ENCODE data around the gene GJA3.

Gene GJA3

DNA sequence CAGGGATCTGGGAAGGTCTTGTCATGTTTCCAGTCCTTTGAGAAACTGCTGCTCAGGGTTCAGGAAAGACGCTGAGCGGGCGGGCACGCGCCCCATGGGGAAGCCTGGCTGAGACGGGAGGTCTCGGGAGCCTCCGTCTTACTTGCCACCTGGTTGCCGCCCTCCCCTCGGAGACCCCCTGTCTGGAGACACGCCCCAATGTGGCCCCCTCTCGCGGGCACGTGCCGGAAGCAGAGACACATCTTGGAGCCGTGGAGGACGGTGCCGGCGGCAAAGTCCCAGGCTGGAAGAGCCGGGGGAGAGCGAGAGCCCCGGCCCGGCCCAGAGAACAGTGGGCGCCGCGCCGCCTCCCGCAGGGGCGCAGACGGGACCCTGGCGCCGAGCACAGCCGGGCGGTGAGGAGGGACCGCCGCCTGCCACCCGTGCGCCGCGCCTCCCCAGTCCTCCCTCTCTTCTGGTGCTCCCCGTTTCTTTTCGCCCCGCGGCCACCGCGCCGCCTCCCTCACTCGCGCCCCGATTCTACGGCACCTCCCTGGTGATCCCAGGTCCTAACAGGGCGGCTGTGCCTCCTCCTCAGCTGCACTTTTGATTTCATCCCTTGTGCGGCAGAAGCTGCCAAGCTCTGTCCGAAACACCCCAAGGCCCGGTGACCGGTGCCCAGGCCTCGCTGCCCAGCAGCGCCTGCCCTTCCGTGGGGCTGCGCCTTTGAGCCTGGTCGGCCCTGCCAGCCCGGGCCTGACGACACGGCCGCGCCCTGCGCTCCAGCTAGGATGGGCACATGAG lies 16.4 kb upstream of the GJA3 start:
- TF ChIP-seq, protein P1, sequence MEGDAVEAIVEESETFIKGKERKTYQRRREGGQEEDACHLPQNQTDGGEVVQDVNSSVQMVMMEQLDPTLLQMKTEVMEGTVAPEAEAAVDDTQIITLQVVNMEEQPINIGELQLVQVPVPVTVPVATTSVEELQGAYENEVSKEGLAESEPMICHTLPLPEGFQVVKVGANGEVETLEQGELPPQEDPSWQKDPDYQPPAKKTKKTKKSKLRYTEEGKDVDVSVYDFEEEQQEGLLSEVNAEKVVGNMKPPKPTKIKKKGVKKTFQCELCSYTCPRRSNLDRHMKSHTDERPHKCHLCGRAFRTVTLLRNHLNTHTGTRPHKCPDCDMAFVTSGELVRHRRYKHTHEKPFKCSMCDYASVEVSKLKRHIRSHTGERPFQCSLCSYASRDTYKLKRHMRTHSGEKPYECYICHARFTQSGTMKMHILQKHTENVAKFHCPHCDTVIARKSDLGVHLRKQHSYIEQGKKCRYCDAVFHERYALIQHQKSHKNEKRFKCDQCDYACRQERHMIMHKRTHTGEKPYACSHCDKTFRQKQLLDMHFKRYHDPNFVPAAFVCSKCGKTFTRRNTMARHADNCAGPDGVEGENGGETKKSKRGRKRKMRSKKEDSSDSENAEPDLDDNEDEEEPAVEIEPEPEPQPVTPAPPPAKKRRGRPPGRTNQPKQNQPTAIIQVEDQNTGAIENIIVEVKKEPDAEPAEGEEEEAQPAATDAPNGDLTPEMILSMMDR (IDR thresholded peaks at IDR 0.05; ENCODE audit: extremely low read depth, missing control alignments) = no peak
- DNase-seq (ENCODE audit: low spot score) = no peak

DNA sequence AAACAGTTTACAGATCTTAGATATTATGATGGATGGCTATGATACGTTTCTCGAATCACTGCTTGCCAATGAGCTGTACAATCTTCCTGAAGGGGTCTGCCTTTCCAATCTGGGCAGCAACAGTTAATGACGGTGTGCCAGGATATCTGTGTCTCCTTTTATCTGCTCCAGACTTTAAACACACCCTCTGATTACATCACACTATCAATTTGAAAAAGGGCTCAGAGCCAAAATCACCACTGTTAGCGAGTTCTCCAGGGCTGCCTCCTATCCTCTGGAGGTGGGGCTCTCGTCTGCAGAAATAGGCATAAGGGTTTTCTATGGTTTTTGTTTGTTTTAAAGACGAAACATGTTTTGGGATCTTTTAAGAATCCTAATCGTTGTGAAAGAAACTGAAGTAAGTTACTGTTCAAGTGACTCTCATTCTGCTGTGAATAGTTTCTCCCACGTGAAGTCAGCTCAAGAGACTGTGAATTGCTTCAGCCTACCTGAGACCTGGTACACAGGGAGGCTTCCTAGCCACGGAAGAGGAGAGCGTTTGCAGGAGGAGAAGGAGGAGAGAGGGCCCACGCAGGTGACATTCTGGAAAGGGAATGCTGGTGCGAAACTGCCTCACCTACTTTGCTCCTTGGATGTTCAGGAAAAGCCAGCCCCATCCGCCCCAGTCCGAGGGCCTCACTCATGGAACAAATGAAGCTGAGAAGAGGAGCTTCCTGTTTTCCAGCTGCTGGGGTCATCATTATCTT lies 15.2 kb upstream of the GJA3 start:
- TF ChIP-seq, protein P1 (IDR thresholded peaks at IDR 0.05; ENCODE audit: extremely low read depth, missing control alignments) = no peak
- no peak for DNase-seq (ENCODE audit: low spot score)

DNA sequence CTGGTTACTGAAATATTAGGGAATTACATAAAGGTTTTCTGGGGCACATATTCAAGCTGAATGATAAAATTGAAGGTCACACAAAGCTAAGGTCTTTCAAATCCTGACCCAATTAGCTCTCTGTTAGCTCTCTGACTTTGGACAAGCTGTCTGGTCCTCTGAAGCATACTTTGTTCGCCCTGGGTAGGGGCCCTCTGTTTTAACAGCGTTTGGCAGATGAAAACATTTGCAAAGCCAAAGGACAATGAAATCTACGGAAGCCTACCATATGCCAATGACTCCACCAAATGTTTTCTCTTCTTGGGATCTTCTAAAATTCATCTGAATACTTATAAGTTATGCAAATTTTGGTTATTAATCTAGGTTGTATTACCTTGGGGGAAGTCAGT lies 14.5 kb upstream of the GJA3 start:
- TF ChIP-seq, protein P1 (IDR thresholded peaks at IDR 0.05; ENCODE audit: extremely low read depth, missing control alignments) = no peak
- no peak for DNase-seq (ENCODE audit: low spot score)

DNA sequence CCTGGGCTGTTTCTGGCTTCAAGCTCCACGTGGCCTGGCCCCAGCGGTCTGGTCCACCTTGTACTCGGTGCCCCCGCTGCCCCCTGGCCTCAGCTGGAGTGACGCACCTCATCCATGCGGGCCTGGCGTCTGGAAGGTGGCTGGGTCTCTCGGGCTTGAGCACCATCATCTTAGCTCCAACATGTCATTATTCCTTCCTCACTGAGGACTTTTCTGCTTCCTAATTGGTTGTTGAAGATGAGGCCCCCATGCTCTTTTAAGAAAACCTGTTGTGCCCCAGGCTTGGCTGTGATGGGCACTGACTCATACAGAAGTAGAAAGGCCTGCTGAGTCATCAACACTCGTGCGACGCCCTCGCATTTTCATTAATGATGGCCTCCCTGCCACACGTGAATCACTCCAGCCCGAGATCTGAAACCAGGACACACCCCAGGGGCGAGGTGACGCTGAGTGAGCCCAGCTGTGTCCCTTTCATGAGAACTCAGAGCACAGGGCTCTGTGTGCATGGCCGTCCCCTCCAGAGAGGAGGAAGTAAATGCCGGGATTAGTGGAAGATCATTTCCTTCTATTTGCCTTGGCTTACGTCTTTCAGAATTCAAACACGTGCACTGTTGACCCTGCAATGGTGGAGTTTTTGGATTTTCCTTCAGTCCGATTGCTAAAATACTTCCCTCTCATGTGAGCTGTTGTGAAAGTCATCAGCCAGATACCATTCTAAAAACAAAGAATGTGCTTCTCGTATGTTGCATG lies 14.0 kb upstream of the GJA3 start:
- TF ChIP-seq, protein P1 (IDR thresholded peaks at IDR 0.05; ENCODE audit: extremely low read depth, missing control alignments) = no peak
- DNase-seq (ENCODE audit: low spot score) = peak; percentile 71

DNA sequence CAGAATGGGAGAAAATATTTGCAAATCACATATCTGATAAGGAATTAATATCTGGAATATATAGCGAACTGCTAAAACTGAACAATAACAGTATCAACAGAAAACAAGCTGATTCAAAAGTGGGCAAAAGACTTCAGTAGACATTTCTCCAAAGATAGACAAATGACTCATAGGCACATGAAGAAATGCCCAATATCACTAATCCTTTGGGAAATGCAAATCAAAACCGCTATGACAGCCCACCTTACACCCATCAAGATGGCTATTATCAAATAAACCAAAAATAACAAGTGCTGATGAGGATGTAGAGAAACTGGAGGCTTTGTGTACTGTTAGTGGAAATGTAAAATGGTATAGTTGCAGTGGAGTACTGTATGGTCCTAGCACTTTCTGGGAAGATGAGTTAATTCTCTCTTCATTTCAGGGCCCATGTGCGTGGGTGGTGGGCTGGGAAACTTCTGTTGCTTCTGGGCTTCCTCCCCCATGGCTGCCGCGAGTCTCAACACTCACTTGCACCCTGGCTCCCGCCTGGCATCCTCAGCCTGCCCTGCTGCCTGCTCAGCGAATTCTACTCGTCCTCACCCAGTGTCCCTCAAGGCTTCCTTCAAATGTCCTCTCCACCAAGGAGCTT lies 12.4 kb upstream of the GJA3 start:
- DNase-seq (ENCODE audit: low spot score) = no peak
- TF ChIP-seq, protein P1 (IDR thresholded peaks at IDR 0.05; ENCODE audit: extremely low read depth, missing control alignments) = no peak

DNA sequence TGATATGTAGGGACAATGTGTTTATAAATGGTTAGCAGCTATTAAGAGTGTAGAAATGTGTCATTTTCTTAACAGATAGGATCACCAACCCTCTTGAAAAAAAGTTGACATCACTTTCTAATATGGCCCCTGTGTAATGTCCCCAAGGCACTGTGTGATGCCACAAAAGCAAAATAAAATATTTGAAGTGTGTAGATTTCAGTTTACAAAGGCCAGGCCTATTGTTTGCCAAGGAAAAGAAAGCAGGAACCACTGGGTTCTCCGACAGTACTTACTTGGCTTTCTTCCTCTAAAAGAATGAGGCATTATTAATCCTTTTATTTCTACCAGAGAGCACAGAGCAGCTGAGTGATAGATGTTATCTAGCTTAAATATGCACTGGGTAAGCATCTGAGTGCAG lies 10.5 kb upstream of the GJA3 start:
- DNase-seq (ENCODE audit: low spot score) = no peak
- TF ChIP-seq, protein P1 (IDR thresholded peaks at IDR 0.05; ENCODE audit: extremely low read depth, missing control alignments) = no peak

All from GM20000 (cell line).